Endothelial cell of hepatic sinusoid (primary cell): ENCODE data around the gene WDR86.

Source experiments
- in situ Hi-C: cut with HindIII; loops from 2 replicates; pipeline ENCODE4 v1.10.0; 2017; ENCODE audit warnings: low sequenced_read_pairs

WDR86 gene

DNA sequence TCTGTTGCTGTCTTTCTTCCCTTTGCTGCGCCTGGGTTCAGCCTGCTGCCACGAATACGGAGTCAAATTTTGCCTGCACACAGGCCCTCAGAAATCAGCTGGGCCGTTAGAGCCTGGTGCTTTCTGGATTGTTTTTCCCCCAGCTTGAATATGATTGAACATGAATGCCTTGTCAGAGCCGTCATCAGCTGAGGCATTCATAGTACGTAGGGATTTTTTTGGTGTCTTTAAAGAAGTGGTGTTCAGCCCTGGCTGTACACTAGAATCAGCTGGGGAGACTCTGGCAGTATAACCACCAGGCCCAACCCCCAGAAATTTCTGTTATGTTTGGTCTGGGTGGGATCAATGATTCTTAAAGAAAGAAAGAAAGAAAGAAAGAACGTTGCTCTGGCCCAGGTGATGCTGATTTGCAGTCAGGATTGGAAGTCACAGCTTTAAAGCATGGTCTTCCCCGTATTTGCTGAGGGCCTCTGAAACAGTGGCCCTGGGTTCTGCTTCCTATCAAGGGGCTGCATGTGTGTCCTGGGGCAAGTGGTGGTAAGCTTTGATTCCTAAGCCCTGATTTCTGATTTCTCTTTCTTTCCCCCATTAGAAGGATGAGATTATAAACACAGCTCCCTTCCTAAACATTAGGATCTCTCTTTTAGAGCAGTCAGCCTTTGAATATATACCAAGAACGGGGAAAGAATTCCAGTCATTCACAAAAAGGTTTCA lies 43.5 kb downstream of the WDR86 start:
- in situ Hi-C loops = loop anchor here (5.0 to 25.0 kb wide), 3 partner anchors 39 to 396 kb away; partner anchors contain the start of gene CRYGN

DNA sequence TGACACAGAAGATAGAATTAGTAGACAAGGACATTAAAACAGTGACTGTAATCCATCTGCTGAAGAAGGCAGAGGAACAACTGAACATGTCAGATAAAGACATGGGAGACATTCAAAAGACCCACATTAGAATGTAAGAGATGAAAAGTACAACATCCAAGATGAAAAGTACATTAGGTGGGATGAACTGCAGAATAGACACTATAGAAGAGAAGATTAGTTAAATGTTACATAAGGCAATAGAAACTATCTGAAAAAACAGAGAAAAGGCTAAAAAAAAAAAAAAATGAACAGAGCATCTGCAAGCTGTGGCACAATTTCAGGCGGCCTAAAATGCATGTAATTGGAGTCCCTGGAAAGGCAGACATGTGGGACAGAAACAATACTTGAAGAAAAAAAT lies 46.7 kb downstream of the WDR86 start:
- in situ Hi-C loops = loop anchor here (5.0 to 25.0 kb wide), 2 partner anchors 49 to 399 kb away; partner anchors contain the start of gene WDR86

DNA sequence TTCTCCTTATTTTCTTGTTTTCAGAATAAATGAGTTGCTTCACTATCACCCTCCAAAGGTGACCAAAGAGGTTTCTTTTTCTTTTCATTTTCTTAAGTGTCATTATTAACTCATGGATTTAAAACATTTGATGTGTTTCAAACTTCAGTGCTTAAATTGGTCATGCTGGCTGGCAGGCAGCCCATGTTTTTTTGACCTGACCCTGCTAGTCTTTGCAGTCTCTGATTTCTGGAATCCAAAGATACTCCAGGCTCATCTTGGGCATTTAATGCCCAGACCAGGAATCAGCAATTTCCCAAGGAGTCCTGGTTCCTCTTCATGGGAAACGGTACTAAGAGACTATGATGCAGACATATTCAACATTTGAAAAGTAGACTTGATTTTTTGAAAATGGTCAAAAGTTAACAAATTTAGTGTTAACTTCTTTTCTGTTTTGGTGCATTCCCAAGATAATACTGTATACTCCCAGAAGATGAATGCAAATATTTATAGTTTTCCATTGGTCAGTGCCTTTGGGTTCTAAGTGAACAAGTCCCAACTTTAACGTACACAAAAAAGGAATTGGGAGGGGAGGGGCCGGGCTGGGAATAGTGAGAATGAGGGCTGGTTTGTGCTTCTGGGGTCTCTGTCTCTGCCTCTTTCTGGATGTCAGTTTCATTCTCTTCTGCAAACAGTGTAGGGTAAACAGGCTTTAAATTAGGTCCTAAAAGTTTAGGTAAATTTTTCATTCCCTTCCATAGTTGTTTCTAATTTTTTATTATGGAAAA lies 48.5 kb downstream of the WDR86 start:
- in situ Hi-C loops = loop anchor here (5.0 to 25.0 kb wide), 2 partner anchors 51 to 401 kb away; partner anchors contain the start of gene WDR86

DNA sequence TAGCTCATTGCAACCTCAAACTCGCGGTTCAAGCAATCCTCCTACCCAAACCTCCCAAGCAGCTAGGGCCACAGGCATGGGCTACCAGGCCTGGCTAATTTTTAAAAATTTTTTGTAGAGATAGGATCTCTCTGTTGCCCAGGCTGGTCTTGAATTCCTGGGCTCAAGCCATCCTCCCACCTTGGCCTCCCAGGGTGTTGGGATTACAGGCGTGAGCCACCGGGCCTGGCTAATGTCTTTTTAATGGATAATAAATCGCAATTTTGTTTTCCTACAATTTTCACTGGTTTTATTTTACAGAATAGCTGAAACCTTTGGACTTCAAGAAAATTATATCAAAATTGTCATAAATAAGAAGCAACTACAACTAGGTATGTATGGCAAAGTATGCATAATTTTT lies 57.3 kb downstream of the WDR86 start:
- in situ Hi-C loops = loop anchor here (25.0 kb wide), 1 partner anchor 410 kb away; no protein-coding TSS in a partner anchor

DNA sequence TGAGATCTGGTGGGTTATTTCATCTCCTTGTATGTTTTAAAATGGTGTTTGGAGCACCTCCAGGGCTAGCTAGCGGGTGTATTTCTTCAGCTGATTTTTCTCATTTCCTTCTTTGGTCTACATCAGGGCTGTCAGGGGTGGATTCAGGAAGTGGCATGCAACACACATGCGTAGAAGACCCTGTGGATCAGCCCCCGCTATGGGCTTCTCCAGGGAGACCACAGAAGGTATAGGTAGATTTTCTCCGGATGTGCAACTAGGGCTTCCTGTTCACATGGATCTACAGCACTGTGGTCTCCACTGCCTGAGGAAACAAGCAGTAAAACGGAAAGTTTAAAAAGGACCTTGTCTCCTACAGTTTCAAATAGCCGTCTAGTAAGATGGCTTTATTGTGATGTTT lies 57.9 kb downstream of the WDR86 start:
- in situ Hi-C loops = loop anchor here (25.0 kb wide), 1 partner anchor 410 kb away; no protein-coding TSS in a partner anchor

DNA sequence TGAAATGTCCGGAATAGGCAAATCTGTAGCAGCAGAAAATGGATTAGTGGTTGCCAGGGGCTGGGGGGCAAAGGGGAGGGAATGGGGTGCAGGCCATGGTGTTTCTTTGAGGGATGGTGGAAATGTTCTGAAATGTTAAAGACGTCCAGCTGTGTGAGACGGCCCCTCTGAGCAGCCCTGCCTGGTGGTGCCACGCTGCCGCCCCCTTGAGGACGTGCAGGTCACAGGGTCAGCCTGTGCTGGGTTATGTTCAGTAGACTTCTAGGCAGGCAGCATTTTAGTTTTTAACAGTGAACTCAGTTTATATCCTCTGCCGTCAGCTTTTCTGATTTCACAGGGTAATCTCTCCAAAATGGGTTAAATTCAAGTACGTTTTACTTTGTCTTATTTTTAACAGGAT lies 58.8 kb downstream of the WDR86 start:
- in situ Hi-C loops = loop anchor here (25.0 kb wide), 1 partner anchor 411 kb away; no protein-coding TSS in a partner anchor

DNA sequence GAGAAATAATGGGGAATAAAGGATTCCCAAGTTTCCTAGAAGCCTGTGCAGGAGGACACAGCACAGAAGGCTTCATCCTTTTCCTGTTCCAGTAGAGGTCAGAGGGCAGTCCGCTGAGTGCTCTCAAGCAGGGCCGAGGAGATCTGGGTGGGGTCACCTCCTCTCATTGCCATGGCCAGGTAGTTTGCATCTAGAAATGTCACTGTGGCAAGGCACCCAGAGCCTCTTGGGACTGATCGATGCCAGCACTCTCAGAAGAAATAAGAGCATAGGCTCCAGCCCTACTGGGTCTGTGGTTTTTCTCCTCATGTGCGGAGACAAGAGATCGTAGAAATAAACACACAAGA lies 60.4 kb downstream of the WDR86 start:
- in situ Hi-C loops = no loop called here

DNA sequence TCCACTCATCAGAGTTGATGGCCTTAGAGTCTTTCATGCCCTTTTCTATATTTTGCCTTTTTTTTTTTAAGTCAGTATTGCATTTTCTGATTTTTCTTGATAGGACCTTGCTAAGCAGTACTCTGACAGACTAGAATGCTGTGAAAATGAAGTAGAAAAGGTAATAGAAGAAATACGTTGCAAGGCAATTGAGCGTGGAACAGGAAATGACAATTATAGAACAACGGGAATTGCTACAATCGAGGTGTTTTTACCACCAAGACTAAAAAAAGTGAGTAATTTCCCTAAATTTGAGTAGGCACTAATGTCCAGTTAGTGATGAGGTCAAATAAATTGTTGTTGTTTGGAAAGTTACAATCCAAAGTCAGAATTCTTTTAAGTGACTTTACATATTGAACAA lies 60.9 kb downstream of the WDR86 start:
- in situ Hi-C loops = no loop called here

DNA sequence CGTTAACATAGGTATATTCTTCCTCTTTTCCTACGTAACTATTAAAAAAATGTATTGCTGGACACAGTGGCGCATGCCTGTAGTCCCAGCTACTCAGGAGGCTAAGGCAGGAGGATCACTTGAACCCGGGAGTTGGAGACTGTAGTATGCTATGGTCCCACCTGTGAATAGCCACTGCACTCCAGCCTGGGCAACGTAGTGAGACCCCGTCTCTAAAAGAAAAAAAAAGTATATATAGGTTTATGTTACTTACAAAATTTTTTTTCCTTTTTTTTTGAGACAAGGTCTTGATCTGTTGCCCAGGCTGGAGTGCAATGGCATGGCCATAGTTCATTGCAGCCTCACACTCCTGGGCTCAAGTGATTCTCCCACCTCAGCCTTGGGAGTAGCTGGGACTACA lies 62.6 kb downstream of the WDR86 start:
- in situ Hi-C loops = no loop called here

DNA sequence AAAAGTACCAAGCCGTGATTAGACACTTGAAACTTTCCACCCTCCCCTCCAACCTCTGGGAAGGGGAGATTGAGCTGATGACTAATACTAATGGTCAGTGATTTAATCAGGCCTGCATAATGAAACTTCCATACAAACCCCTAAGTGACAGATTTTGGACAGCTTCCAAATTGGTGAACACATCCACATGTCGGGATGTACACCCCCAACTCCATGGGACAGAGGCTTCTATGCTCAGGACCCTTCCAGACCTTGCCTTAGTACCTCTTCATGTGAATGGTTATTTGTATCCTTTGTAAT lies 63.4 kb downstream of the WDR86 start:
- in situ Hi-C loops = no loop called here

DNA sequence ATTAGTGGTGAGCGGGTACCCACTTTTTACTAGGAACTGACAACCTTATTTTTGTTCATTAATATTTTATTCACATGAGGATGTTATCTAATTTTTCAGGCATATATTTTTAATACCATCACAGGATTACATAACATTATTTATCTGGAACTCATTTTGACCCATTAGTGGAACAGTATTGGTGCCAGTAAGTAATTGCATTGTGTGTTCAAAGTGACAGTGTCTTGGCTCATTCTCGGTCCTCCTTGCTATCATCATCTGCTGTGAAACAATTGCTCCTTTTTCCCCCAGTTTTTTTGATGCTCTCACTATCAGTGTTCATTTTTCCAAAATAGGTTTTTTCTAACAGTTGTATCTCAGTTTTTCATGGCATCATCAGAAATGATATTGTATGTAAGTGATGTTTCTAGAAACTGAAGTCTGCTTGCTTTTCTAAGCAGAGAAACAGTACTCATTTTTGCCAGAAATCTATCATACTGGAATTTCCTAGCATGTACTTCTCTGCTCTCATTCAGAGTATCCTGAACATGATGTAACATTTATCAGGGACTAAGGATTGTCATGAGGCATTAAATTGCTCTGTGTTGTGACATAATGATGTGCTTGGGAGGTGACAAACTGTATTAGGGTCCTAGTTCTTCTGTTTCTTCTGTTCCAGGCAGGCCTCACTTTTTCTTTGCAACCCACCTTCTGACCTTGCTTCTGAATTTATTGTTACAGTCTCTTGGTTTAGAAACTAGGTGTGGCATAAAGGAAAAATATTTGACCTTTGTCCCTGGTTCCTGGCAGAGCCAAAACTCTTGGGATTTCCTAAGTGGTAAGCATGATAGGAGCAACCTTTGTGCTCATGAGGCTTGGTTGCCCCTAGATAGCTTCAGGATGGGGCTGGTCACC lies 64.0 kb downstream of the WDR86 start:
- in situ Hi-C loops = no loop called here

DNA sequence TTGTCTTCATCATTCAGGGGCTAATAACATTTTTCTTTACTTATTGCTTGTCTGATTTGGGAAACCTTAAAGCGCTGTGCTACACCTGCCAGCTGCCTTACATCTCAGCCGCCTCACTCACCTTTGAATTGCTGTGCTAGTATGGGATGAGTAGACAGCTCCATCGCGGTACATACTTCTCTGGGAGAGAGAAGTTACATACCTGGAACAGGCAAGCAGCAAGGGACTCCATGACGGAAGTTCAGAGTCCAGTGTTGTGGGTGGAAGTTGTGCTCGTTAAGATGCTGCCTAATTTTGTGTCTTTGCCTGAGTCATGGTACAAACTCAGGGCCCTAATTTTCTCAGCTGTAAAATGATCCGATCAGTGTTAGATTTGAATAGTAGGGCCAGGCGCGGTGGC lies 66.3 kb downstream of the WDR86 start:
- in situ Hi-C loops = no loop called here

DNA sequence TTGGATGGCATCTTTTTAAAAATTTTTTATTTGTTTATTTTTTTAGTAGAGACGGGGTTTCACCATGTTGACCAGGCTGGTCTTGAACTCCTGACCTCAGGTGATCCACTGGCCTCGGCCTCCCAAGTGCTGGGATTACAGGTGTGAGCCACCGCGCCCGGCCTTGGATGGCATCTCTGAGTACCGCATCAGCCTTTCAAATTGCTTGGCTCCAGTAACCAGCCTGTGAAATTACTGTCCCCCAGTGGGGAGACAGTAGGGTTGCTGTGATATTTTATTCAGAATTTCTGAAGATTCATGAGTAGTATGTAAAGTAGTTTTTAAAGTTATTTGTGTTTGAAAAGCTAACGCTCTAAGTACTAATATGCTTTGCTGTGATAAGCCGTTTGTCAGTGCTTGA lies 67.0 kb downstream of the WDR86 start:
- in situ Hi-C loops = no loop called here

DNA sequence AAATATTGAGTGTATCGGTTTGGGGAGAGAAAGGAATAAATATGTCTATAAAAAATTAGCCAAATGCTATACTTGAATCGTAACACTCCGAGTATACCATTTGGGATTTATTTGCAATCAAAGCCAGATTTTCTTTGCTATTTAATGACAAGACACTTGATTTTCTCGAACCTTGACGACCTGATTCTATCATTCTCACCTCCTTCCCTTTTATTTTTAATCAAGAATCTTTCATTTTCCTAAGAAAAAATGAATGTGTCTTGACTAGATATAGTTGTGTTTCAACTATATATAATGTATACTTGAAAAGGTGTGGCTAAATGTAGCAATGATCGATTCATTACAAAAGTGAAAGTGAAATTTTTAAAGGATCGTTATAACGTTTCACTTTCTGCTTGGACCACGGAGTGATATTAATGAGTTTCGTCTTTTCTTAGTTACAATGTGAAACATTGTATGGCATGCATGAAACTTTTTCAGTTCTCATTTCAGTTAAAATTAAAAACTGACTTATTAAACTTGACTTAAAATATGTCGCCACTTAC lies 67.7 kb downstream of the WDR86 start:
- in situ Hi-C loops = no loop called here

DNA sequence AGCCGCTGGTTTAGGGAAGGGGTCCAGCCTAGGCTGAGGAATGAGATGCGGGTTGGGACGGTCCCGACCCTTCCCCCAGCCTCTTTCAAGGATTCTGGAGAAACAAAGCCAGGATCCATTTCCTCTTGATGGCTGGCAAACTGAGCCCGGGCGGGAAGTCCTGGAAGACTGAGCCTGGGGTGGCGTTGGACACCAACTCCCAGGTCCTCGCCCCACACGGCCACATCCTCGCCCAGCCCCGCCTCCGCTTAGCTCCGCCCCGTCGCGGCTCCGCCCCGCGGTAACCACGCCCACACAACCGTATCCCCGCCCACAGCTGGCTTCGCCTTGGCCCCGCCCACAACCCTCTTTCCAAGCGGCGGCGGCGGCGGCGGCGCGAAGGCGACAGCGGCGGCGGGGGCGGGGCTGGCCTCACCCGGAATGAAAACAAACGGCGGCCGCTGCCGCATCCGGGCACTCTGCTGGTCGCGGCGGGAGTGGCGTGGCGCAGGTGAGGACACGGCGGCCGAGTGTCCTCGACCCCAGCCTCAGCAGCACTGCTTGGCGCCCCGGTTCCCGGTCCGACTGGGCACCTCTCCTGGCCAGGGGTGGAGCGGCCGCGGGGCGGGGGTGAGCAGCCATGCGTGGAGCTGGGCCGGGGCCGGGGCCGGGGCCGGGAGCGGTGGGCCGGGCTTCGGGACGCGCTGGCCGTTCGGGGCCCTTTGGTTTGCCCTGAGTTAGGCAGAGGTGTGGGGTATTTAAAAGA lies 68.3 kb downstream of the WDR86 start, which contains the start of gene NUB1:
Gene NUB1 (plus strand): TSS at position 456 of the 745 bp plus-strand sequence. CDS start 3,538 bp downstream, outside the sequence.
- in situ Hi-C loops = no loop called here

DNA sequence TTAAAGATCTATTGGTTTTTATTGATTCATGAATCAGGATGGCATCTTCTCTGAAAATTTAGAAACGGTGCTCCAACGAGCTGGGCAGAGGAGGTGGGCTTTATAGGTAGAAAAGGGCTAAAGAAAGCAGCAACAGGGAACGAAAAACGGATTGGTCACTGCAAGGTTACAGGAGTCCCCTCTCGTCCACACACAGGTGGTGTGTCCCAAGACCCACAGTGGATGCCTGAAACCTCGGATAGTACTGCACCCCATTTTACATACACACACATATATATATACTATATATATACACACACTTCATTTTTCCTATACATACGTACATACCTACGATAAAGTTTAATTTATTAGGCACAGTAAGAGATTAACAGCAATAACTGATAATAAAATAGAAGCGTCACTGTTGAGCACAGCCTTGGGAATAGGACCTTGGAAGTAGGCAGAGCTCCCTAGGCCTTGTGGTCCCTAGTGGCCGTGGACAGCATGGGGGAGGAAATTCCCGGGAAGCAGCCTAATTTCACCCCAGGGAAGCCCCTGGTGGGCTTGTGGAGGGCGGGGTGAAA lies 69.0 kb downstream of the WDR86 start:
- in situ Hi-C loops = no loop called here

DNA sequence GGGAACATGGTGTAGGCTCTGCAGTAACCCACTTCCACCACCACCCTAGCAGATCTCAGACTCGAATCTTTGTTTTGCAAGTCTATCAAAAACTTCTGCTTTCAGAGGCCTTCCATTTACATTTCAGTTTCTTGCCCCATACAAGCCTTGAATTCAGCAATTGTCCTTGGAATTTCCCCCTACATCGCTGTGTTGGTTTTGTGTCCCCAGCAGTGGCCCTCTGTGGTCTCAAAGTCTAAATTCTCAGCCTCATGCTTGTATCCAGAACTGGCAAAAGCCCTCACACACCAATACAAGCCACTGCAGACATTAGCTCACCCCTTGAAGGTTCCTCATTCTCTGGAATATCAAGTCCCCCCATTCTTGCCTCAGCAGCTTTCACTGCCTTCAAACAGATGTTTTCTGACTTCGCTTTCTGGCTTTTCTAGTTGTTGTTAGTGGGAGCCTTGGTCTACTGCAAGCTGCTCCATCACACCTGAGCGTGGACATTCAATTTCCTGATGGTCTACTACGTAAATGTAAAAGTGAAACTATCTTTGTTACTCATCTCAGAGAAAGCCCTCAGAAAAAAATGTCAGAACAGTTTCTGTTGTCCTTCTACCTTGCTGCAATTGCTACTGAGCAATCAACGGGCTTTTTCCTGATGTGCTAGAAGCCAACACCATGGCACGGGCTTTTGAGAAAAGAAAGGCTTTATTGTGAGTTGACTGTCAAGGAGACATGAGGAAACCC lies 70.0 kb downstream of the WDR86 start:
- in situ Hi-C loops = no loop called here

DNA sequence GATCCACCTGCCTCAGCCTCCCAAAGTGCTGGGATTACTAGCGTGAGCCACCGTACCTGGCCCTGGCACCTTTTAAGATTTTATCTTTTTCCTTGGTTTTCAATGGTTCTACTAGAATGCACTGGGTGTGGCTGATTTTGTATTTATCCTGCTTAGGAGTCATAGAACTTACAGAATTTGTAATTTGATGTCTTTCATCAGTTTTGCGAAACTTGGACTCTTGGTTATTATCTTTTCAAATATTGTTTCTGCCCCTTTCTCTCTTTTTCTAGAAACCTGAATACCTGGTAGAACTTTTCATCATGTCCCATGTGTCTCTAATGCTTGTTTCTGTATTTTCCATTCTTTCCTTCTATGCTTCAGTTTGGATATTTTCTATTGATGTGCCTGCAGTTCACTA lies 71.0 kb downstream of the WDR86 start:
- in situ Hi-C loops = no loop called here

DNA sequence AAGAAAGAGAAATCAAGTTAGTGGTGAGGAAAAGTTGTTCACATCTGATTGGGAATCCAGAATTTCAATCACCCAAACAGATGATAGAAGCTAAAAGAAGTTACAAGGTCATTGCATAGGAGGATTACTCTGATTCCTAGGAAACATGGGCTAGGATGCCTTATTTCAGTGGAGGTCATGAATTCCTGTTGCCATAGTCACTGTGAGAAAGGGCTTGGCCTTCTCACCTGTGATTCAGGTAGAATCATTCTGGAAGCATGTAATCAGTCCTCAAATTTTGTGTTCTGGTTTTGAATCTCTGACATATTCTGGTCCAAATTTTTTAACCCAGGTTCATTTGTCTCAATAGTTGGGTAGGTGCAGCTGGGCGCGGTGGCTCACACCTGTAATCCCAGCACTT lies 72.5 kb downstream of the WDR86 start:
- in situ Hi-C loops = no loop called here
